GM12874 (cell line): ENCODE data around the gene ZFAND2A.

Experiments used
- CTCF ChIP-seq: IDR thresholded peaks from 2 replicates; pipeline ENCODE4 v1.5.1; 2011; ENCODE audit warnings: low read depth, mild to moderate bottlenecking, control low read depth, low read length, moderate library complexity; ENCODE audit not compliant: insufficient read depth

ZFAND2A gene

GRCh38 chr7:1158203-1159126 lies 1.5 kb downstream of the ZFAND2A start:
- TF ChIP-seq CTCF = no peak

DNA sequence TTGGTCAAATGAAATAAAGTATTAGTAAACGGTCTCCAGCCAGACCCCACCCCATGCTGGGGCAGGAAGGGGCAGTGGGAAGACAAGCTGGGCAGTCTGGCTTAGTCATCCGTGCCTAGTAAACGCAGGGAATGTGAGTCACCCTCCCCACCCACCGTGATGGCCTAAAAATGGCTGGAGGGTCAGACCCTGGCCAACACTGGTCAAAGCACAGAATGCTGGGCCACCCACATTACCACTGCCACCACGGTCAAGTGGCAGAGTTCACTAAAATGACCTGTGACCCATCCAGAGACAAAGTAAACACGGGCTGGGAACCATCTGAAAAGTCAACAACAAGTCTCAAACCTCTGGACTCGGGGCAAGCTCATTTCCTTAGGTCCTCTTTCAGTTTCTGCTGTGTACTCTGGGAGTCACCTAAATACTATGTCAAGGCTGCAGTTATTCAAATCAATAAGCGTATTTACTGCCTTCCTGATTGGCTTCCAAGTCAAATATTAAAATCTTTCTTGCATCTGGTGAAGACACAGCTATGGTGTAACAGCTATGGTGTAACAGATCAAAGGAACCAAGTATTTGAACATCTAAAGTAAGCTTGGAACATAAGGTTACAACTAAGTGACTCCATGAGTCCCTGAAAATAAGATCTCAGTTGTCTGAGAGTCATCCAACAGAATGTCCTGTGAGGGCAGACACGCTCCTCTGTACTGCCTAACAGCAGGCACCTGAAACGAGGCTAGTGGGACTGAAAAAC lies 3.0 kb downstream of the ZFAND2A start:
- no peak for TF ChIP-seq CTCF

- TF ChIP-seq CTCF = no peak
Measured at GRCh38 chr7:1154172-1154739, 5.7 kb downstream of the ZFAND2A start.

- TF ChIP-seq CTCF = no peak
Measured at GRCh38 chr7:1152492-1152891, 7.5 kb downstream of the ZFAND2A start.

DNA sequence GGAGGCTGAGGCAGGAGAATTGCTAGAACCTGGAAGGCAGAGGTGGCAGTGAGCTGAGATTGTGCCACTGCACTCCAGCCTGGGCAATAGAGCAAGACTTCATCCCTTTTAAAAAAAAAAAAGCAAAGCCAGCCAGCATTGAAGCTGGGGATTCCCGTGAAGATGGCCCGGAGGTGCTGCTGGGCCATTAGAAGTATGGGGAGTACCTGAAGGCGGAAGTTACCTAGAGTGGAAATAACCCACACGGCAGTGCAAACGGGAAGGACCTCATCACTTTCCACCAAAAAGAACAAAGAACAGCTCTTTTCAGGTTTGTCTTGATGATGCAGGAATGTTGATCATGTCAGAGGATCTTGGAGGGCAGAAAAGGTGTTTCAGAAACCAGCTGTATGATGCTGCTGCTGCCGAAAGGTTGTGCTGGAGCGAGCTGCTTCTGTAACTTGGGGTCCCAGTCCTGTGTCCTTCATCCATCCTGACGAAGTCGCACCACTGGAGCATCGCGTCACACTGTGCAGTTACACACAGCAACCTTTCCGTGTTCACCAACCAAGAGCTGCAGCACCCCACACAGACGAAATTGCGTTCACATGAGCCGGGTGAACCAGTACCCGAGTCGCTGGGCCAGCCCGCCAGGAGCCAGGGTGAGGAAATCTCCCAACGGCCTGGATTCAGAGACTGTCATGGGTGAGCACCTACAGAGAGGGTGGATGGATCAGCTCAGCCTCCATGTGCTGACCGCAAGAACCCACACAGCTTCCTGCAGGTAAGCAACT lies 8.2 kb downstream of the ZFAND2A start:
- TF ChIP-seq CTCF = no peak

GRCh38 chr7:1151156-1151555 lies 8.8 kb downstream of the ZFAND2A start:
- no peak for TF ChIP-seq CTCF
